HEK293 (cell line): ENCODE results near the gene LYPD4.

Experiments used
- CTCF ChIA-PET: fragments of 350-600 bp; formaldehyde crosslinking; extraction: SDS; loops from one replicate; lab custom pipeline; 2021; ENCODE audit warnings: antibody characterized with exemption; lab: Yijun Ruan, JAX
- POLR2A ChIA-PET: fragments of 300-600 bp; formaldehyde crosslinking; extraction: SDS; loops from one replicate; lab custom pipeline; 2020; ENCODE audit warnings: antibody characterized with exemption, inconsistent platforms; lab: Yijun Ruan, JAX
- H3K27ac ChIP-seq: fragments of 200-500 bp; sonication (Bioruptor generic); 2 replicates; pipeline ENCODE4 v1.5.1; 2014; ENCODE audit warnings: low read depth, low read length, control low read depth, inconsistent platforms; ENCODE audit errors: extremely low read depth
- H3K36me3 ChIP-seq, 2 experiments: fragments of 200-500 bp in 1 of 2; sonication (Bioruptor generic) in 1 of 2; 1 replicate in 1 of 2; 2 replicates in 1 of 2; pipeline ENCODE4 v1.5.1; 2014 to 2017; ENCODE audit warnings: inconsistent platforms in 2 of 2, low read length in 2 of 2; ENCODE audit not compliant: control insufficient read depth in 2 of 2, insufficient read depth in 1 of 2
- H3K4me1 ChIP-seq: fragments of 200-500 bp; sonication (Bioruptor generic); 2 replicates; pipeline ENCODE4 v1.5.1; 2014; ENCODE audit warnings: mild to moderate bottlenecking, low read length, inconsistent platforms; ENCODE audit not compliant: control insufficient read depth, insufficient read depth
- H3K4me3 ChIP-seq: 2 replicates; pipeline ENCODE4 v1.5.1; 2011; ENCODE audit warnings: low read depth, mild to moderate bottlenecking, control low read depth, low read length, moderate library complexity
- H3K9me3 ChIP-seq: fragments of 200-500 bp; sonication (Bioruptor generic); 2 replicates; pipeline ENCODE4 v1.5.1; 2014; ENCODE audit warnings: low read depth, low read length, inconsistent platforms; ENCODE audit not compliant: control insufficient read depth, insufficient read depth
- BCL11B ChIP-seq: fragments of 450-650 bp; formaldehyde crosslinking; IDR thresholded peaks from 2 replicates; pipeline ENCODE4 v1.5.1; 2016; ENCODE audit warnings: low read depth, missing biosample characterization, missing genetic modification characterization
- ZBTB1 ChIP-seq: fragments of 450-650 bp; formaldehyde crosslinking; IDR thresholded peaks from 2 replicates; pipeline ENCODE4 v1.5.1; 2016; ENCODE audit warnings: missing biosample characterization, missing genetic modification characterization
- ZNF114 ChIP-seq: fragments of 450-650 bp; formaldehyde crosslinking; IDR thresholded peaks from 2 replicates; pipeline ENCODE4 v1.5.0; 2017; ENCODE audit warnings: missing biosample characterization, missing genetic modification characterization
- ZNF140 ChIP-seq: fragments of 450-650 bp; formaldehyde crosslinking; IDR thresholded peaks from 2 replicates; pipeline ENCODE4 v1.5.1; 2016; ENCODE audit warnings: missing biosample characterization, missing genetic modification characterization
- ZNF174 ChIP-seq: fragments of 450-650 bp; formaldehyde crosslinking; IDR thresholded peaks from 2 replicates; pipeline ENCODE4 v1.5.0; 2017; ENCODE audit warnings: missing biosample characterization, mild to moderate bottlenecking, missing genetic modification characterization
- ZNF302 ChIP-seq: fragments of 450-650 bp; formaldehyde crosslinking; IDR thresholded peaks from 2 replicates; pipeline ENCODE4 v1.5.1; 2016; ENCODE audit warnings: missing biosample characterization, missing genetic modification characterization, low read depth
- ZNF311 ChIP-seq: fragments of 450-650 bp; formaldehyde crosslinking; IDR thresholded peaks from 2 replicates; pipeline ENCODE4 v1.5.1; 2017; ENCODE audit warnings: missing biosample characterization, missing genetic modification characterization, borderline replicate concordance
- ZNF404 ChIP-seq: fragments of 450-650 bp; formaldehyde crosslinking; IDR thresholded peaks from 2 replicates; pipeline ENCODE4 v1.5.1; 2017; ENCODE audit warnings: missing biosample characterization, missing genetic modification characterization
- ZNF549 ChIP-seq: fragments of 450-650 bp; IDR thresholded peaks from 2 replicates; pipeline ENCODE4 v1.5.1; 2018; ENCODE audit warnings: missing biosample characterization, missing genetic modification characterization, mild to moderate bottlenecking, inconsistent platforms, moderate library complexity
- ZNF600 ChIP-seq: fragments of 450-650 bp; formaldehyde crosslinking; IDR thresholded peaks from 2 replicates; pipeline ENCODE4 v1.5.1; 2016; ENCODE audit warnings: missing biosample characterization, missing genetic modification characterization
- ZNF621 ChIP-seq: fragments of 450-650 bp; formaldehyde crosslinking; IDR thresholded peaks from 2 replicates; pipeline ENCODE4 v1.5.1; 2017; ENCODE audit warnings: missing biosample characterization, missing genetic modification characterization
- ZNF664 ChIP-seq: fragments of 450-650 bp; formaldehyde crosslinking; IDR thresholded peaks from 2 replicates; pipeline ENCODE4 v1.5.1; 2016; ENCODE audit warnings: missing biosample characterization, missing genetic modification characterization
- ZNF677 ChIP-seq: fragments of 450-650 bp; IDR thresholded peaks from 2 replicates; pipeline ENCODE4 v1.5.0; 2018; ENCODE audit warnings: missing biosample characterization, mild to moderate bottlenecking, missing genetic modification characterization, moderate library complexity
- ZNF76 ChIP-seq: fragments of 450-650 bp; formaldehyde crosslinking; IDR thresholded peaks from 2 replicates; pipeline ENCODE4; 2016; ENCODE audit warnings: low read depth, missing biosample characterization, missing genetic modification characterization, borderline replicate concordance
- TF ChIP-seq, protein P1 (sequence below): fragments of 450-650 bp; formaldehyde crosslinking; optimal IDR thresholded peaks from 2 replicates; pipeline ENCODE3; 2016; ENCODE audit warnings: missing biosample characterization, mild to moderate bottlenecking, missing genetic modification characterization
- TF ChIP-seq, protein P2 (sequence below): fragments of 450-650 bp; IDR thresholded peaks from 2 replicates; pipeline ENCODE4 v1.5.1; 2018; ENCODE audit warnings: missing biosample characterization, missing genetic modification characterization
- TF ChIP-seq, protein P3 (sequence below): fragments of 450-650 bp; formaldehyde crosslinking; IDR thresholded peaks from 2 replicates; pipeline ENCODE4 v1.5.1; 2016; ENCODE audit warnings: missing biosample characterization, missing genetic modification characterization
- TF ChIP-seq, protein P4 (sequence below): fragments of 450-650 bp; formaldehyde crosslinking; IDR thresholded peaks from 2 replicates; pipeline ENCODE4 v1.5.1; 2017; ENCODE audit warnings: missing biosample characterization, missing genetic modification characterization

LYPD4 gene

DNA sequence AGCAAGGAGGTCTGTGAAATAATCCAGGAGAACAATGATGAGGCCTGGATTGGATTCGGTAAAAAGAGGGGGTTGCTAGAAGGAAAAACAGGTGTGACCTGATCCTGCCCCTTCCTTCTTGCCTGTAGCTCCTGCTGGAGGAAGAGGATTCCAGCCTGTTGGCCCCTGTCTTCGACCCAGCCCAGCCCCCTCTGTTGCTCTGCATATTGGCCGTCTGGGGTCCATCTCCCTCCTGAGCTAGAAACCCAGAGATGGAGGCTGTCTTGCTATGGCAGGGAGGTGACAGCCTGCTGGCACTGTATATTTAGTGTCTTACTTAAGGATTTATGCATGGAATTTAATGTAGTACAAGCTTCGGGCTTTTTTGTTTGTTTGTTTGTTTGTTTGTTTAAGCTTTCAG is 7.0 kb upstream of the LYPD4 start:
- H3K4me1 ChIP-seq, result no peaks in the 10 kb centered on the region
- H3K27ac ChIP-seq, result no peak overlapping the region
- no peak for TF ChIP-seq ZNF600 (tag by site-specific recombination)
- TF ChIP-seq, protein P1, sequence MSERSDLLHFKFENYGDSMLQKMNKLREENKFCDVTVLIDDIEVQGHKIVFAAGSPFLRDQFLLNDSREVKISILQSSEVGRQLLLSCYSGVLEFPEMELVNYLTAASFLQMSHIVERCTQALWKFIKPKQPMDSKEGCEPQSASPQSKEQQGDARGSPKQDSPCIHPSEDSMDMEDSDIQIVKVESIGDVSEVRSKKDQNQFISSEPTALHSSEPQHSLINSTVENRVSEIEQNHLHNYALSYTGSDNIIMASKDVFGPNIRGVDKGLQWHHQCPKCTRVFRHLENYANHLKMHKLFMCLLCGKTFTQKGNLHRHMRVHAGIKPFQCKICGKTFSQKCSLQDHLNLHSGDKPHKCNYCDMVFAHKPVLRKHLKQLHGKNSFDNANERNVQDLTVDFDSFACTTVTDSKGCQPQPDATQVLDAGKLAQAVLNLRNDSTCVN, result no peak
- TF ChIP-seq ZBTB1 (tag by site-specific recombination), result no peak
- no peak for TF ChIP-seq BCL11B (tag by site-specific recombination)
- TF ChIP-seq ZNF140 (tag by site-specific recombination), result no peak
- ChIA-PET CTCF (interaction anchor here (0.5 to 4.7 kb wide), 6 partner anchors 8 to 56 kb away, joined by 3 to 49 read pairs (median 5); no protein-coding TSS in a partner anchor), POLR2A (interaction anchor here (2.9 to 5.5 kb wide), 2 partner anchors 9 to 14 kb away, joined by 9 to 54 read pairs; partner anchors contain the start of gene RPS19)
- H3K4me3 ChIP-seq, result no peak overlapping the region
- no peaks in the 10 kb centered on the region for H3K36me3 ChIP-seq
- H3K9me3 ChIP-seq, result no peaks in the 10 kb centered on the region

DNA sequence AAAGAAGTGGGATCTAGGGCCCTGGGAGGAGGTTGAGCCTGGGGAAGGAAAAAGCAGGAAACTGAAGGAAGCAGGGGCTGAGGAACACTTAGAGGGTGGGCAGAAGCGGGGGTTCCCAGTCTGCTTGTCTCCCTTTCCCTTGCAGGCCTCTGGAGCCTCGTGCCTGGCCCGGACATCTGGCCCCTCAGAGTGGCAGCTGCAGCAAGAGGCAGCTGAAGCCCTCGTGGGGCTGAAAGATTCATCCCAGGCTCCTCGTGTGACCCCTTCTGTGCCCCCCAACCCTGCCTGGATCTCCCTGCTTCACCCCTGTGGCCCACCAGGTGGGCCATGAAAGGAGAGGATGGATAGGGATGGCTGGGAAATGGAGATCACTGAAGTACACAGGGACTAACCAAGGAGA is 5.9 kb upstream of the LYPD4 start:
- H3K4me3 ChIP-seq, result no peak overlapping the region
- POLR2A ChIA-PET, result interaction anchor here (0.7 to 5.5 kb wide), 2 partner anchors 10 to 13 kb away, joined by 4 to 54 read pairs; partner anchors contain the start of gene RPS19
- H3K27ac ChIP-seq, result no peak overlapping the region
- CTCF ChIA-PET, result interaction anchor here (0.6 to 4.7 kb wide), 4 partner anchors 9 to 84 kb away, joined by 3 to 49 read pairs (median 8); no protein-coding TSS in a partner anchor
- no peaks in the 10 kb centered on the region for H3K4me1 ChIP-seq
- no peaks in the 10 kb centered on the region for H3K9me3 ChIP-seq
- H3K36me3 ChIP-seq, result no peaks in the 10 kb centered on the region
- TF ChIP-seq, protein P2, sequence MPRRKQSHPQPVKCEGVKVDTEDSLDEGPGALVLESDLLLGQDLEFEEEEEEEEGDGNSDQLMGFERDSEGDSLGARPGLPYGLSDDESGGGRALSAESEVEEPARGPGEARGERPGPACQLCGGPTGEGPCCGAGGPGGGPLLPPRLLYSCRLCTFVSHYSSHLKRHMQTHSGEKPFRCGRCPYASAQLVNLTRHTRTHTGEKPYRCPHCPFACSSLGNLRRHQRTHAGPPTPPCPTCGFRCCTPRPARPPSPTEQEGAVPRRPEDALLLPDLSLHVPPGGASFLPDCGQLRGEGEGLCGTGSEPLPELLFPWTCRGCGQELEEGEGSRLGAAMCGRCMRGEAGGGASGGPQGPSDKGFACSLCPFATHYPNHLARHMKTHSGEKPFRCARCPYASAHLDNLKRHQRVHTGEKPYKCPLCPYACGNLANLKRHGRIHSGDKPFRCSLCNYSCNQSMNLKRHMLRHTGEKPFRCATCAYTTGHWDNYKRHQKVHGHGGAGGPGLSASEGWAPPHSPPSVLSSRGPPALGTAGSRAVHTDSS (tag by site-specific recombination), result no peak
- TF ChIP-seq, protein P3, sequence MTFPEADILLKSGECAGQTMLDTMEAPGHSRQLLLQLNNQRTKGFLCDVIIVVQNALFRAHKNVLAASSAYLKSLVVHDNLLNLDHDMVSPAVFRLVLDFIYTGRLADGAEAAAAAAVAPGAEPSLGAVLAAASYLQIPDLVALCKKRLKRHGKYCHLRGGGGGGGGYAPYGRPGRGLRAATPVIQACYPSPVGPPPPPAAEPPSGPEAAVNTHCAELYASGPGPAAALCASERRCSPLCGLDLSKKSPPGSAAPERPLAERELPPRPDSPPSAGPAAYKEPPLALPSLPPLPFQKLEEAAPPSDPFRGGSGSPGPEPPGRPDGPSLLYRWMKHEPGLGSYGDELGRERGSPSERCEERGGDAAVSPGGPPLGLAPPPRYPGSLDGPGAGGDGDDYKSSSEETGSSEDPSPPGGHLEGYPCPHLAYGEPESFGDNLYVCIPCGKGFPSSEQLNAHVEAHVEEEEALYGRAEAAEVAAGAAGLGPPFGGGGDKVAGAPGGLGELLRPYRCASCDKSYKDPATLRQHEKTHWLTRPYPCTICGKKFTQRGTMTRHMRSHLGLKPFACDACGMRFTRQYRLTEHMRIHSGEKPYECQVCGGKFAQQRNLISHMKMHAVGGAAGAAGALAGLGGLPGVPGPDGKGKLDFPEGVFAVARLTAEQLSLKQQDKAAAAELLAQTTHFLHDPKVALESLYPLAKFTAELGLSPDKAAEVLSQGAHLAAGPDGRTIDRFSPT (tag by site-specific recombination), result no peak
- TF ChIP-seq ZNF76 (no peak), ZNF621 (no peak), ZNF302 (no peak), ZNF664 (tag by site-specific recombination) (no peak), ZNF549 (tag by site-specific recombination) (no peak), ZNF174 (tag by site-specific recombination) (no peak), ZNF114 (no peak), ZNF404 (no peak), ZNF677 (no peak), ZNF311 (no peak)
- TF ChIP-seq, protein P4, sequence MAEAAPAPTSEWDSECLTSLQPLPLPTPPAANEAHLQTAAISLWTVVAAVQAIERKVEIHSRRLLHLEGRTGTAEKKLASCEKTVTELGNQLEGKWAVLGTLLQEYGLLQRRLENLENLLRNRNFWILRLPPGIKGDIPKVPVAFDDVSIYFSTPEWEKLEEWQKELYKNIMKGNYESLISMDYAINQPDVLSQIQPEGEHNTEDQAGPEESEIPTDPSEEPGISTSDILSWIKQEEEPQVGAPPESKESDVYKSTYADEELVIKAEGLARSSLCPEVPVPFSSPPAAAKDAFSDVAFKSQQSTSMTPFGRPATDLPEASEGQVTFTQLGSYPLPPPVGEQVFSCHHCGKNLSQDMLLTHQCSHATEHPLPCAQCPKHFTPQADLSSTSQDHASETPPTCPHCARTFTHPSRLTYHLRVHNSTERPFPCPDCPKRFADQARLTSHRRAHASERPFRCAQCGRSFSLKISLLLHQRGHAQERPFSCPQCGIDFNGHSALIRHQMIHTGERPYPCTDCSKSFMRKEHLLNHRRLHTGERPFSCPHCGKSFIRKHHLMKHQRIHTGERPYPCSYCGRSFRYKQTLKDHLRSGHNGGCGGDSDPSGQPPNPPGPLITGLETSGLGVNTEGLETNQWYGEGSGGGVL, result no peak
- TF ChIP-seq, all 188 proteins: peak for 0
